Fibroblast of mammary gland (primary cell): ENCODE results near the gene CHD2.

Experiments
- DNase-seq: peaks from one replicate; pipeline ENCODE4 v3.0.0-alpha.2; 2010; ENCODE audit warnings: low read depth
- H3K4me3 ChIP-seq: 2 replicates; pipeline ENCODE4 v1.5.1; 2011; ENCODE audit warnings: low read depth, mild to moderate bottlenecking, low read length, moderate library complexity; ENCODE audit not compliant: control insufficient read depth
- TF ChIP-seq, protein P1 (sequence below): conservative IDR thresholded peaks from 2 replicates; pipeline ENCODE4 v1.5.1; 2011; ENCODE audit warnings: low read depth, low read length, inconsistent platforms; ENCODE audit not compliant: control insufficient read depth, insufficient read depth

CHD2 gene

DNA sequence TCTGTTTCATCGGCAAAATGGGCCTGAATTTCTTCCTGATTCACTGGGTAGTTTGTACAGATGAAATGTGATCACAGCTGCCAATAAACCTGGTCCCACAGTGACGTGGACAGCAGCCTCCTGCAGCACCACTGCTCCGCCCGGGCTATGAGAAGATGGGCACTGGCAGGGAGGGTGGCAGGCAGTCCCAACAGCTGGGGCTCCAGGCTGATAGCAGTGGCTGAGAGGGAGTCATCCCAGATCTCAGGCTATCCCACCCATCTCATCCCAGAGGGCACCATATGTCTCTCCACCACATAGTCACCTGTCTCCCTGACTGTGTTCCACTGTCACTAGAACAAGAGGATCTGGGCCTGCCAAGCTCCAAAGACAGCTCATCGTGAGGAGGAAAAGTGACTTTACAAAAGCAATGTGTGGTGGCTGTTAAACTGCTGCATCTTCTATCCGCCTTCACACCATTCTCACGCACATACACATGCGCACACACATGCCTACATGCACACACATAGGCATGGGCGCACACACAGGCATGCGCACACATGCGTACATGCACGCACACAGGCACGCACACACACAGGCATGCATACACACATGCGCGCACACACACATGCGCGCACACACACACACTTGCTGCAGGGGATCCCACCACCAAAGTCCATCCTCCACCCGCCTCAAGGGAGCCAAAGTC, 142.7 kb downstream of the CHD2 start:
- DNase-seq = no peak
- TF ChIP-seq, protein P1, sequence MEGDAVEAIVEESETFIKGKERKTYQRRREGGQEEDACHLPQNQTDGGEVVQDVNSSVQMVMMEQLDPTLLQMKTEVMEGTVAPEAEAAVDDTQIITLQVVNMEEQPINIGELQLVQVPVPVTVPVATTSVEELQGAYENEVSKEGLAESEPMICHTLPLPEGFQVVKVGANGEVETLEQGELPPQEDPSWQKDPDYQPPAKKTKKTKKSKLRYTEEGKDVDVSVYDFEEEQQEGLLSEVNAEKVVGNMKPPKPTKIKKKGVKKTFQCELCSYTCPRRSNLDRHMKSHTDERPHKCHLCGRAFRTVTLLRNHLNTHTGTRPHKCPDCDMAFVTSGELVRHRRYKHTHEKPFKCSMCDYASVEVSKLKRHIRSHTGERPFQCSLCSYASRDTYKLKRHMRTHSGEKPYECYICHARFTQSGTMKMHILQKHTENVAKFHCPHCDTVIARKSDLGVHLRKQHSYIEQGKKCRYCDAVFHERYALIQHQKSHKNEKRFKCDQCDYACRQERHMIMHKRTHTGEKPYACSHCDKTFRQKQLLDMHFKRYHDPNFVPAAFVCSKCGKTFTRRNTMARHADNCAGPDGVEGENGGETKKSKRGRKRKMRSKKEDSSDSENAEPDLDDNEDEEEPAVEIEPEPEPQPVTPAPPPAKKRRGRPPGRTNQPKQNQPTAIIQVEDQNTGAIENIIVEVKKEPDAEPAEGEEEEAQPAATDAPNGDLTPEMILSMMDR = no peak
- H3K4me3 ChIP-seq = no peak overlapping the region

DNA sequence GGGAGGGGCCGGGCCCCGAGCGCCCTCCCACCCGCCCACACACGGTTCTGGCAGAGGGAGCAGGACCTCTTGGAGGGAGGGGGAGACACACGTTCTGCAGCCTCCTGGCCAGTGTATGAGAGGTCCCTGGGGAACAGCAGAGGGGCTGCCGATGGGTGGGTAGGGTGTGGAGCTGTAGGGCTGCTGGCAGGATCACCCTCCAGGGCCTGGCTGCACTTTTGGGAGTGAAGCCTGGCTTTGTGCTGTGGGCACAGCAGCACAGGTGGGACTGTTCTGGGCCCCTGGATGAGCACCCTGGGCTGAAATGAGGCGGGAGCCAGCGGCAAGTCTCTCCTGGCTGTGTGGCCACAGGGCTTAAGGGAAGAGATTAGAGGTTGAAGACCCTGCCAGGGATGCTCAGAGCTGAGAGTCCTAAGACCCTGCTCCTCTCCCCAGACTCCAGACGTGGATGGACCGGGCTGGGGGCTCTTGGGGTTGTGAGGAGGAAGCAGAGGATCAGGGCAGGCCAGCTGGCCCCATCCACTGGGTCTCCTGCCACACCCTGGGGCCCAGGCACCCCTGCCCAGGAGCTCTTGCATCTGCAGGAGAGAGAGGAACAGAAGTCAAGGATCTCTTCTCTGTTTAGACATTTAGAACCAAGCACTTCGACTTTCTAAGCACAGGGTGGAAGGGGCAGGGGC, 143.6 kb downstream of the CHD2 start:
- H3K4me3 ChIP-seq = no peak overlapping the region
- TF ChIP-seq, protein P1 = no peak
- DNase-seq = no peak

DNA sequence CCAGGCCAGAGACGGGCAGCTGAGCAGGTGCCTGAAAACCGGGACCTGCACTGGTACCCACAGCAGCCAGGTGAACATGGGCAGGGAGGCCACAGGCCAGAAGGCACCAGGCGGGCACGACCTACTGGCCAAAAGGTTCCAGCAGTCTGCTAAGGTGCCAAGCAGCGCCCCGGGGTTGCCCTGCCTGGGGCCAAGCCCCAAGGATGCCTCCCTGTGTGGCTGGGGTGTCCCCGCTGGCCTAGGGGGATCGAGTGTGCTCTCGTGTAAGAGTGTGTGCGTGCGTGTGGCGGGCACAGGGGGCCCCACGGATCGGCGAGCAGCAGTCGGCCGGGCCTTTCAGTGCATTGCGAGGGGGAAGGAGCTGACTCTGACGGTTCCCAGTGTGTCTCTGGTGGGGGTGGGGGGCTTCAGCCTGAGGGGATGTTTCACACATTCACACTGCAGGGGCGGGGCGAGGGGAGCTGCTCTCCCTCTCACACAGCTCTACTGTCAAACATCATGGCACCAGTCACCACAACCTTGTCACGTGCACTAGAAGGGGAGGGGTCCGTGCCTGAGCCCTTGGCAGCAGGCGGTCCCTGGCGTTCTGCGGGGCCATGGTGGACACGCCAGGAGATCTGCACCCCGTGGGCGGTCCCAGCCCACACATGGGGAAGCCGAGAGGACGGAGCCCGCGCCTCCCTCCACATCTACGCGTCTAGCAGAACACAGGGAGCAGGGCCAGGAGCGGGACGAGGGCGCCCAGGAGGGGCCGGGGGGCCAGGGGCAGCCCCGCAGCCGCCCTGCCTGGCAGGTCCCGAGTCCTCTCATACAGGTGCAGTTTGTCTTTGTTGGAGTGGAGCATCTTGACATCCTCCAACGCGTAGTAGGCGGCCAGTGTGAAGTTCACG, 144.4 kb downstream of the CHD2 start:
- TF ChIP-seq, protein P1 = no peak
- no peak for DNase-seq
- H3K4me3 ChIP-seq = no peak overlapping the region

DNA sequence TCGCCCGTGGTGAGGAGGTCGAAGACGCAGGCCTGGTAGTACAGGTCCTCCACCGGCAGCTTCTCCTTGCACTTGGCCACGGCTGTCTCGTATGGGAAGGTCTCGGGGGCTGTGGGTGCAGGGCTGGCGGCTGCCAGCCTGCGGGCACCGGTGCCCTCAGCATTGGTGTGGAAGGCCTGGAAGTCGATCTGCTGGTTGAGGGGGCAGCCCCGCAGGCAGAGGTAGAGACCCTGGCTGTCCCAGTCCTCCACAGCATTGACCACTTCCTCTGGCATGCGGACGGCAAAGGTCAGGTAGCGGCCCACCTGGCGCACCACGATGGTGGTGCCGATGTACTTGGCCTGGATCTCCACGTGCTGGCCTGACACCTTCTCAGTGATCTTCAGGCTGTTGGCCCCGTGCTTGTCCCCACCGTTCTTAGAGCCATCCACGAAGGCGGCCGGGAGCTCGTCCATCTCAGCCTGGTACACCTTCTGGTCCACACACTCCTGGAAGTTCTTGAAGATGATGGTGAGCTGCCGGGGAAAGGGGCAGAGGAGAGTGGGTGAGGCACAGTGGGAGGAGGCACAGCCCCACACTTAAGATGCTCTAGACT, 145.2 kb downstream of the CHD2 start:
- no peak for DNase-seq
- H3K4me3 ChIP-seq = no peak overlapping the region
- TF ChIP-seq, protein P1 = no peak

DNA sequence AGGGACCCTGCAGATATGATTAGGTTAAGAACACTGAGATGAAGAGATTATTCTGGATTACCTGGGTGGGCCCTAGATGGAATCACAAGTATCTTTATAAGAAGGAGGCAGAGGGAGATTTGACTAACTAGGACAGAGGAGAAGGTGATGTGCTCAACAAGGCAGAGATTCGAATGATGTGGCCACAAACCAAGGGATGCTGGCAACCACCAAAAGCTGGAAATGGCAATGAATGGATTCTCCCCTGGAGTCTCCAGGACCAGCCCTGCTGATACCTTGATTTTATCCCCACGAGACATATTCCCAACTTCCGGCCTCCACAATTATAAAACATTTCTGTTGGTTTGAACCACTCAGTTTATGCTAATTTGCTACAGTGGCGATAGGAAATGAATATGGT, 146.0 kb downstream of the CHD2 start:
- TF ChIP-seq, protein P1 = no peak
- no peak for DNase-seq
- no peak overlapping the region for H3K4me3 ChIP-seq

DNA sequence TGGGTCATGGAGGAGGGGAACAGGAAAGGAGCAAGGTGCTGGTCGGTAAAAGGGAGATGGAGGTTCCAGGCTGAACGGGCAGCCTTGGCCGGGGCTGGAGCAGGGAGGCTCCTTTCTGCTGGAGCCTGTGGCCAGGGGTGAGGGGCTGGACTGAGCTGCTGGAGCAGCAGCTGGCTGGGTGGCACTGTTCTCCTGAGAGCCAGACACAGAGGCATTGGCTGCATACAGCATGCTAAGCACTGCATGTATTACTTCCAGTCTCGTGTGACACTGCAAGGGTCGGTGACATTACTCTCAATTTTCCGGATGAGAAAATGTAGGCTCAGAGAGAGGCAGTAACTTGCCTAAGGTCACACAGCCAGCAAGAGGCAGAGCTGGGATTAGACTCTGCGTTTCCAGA, 146.6 kb downstream of the CHD2 start:
- H3K4me3 ChIP-seq = no peak overlapping the region
- no peak for DNase-seq
- TF ChIP-seq, protein P1 = no peak
